Stomach (tissue), 9 donors: ENCODE measurements around the gene SWT1. TPM values are rescaled to one million over a fixed set of nuclear protein-coding genes. Genes with fewer than 3 reads are reported as not detected.

Source experiments
- DNase-seq, 2 donors: peaks; one replicate each; pipeline versions ENCODE4 v3.0.0 to v3.0.0-alpha.2; 2013 to 2019
- H3K27ac ChIP-seq, 5 donors: fragments of 200-600 bp in 4 of 5; sonication (generic) in 4 of 5; one replicate each; pipeline ENCODE4 v1.5.1; 2013 to 2019; ENCODE audit warnings: mild to moderate bottlenecking in 1 of 5, moderate library complexity in 1 of 5
- H3K27me3 ChIP-seq, 3 donors: fragments of 200-600 bp; sonication (generic); one replicate each; pipeline ENCODE4 v1.5.1; 2017 to 2019; ENCODE audit warnings: mixed run types in 1 of 3
- H3K36me3 ChIP-seq, 4 donors: fragments of 200-600 bp; sonication (generic); 1 replicate in 3 of 4; 2 replicates in 1 of 4; pipeline ENCODE4 v1.5.1; 2016 to 2019
- H3K4me1 ChIP-seq, 4 donors: fragments of 200-600 bp; sonication (generic); one replicate each; pipeline ENCODE4 v1.5.1; 2016 to 2019
- H3K4me3 ChIP-seq, 4 donors: fragments of 200-600 bp; sonication (generic) in 3 of 4; one replicate each; pipeline ENCODE4 v1.5.1; 2016 to 2019; ENCODE audit warnings: mild to moderate bottlenecking in 1 of 4
- H3K9me3 ChIP-seq, 4 donors: fragments of 200-600 bp; sonication (generic); one replicate each; pipeline ENCODE4 v1.5.1; 2016 to 2019
- EP300 ChIP-seq: sonication (generic); formaldehyde crosslinking; IDR thresholded peaks from one replicate; pipeline ENCODE4 v1.6.1; 2017; ENCODE audit warnings: antibody characterized with exemption
- POLR2A ChIP-seq, 4 donors: fragments of 450-650 bp; IDR thresholded peaks; one replicate each; pipeline ENCODE4 v1.6.1; 2016; ENCODE audit warnings: antibody characterized with exemption in 4 of 4, control low read depth in 2 of 4, mild to moderate bottlenecking in 1 of 4, moderate library complexity in 1 of 4
- POLR2AphosphoS5 ChIP-seq, 3 donors: sonication (generic); formaldehyde crosslinking; IDR thresholded peaks; one replicate each; pipeline ENCODE4 v1.6.1; 2016; ENCODE audit warnings: antibody characterized with exemption in 3 of 3
- WGBS, 5 donors: extraction: QIAGEN DNeasy Blood & Tissue Kit in 3 of 5; methylation state at CpG; one replicate each; pipeline versions ENCODE4 v1.1.5 to v1.1.7; 2013 to 2018; 5-methylcytosine and 5-hydroxymethylcytosine counted together
- intact Hi-C: fragments of 100-400 bp; cut with DNase I; formaldehyde crosslinking; loops from one replicate; pipeline ENCODE4 v1.15.1; 2023; ENCODE audit warnings: low total_unique reads
- polyA plus RNA-seq, 3 donors: library from polyadenylated mRNA; stranded (reverse); fragments of 200-250 nt; gene quantifications; one replicate each; pipeline ENCODE4 v1.2.3, GENCODE V29; 2013
- total RNA-seq, 5 donors: library from RNA; depleted of rRNA; stranded (reverse); fragments of >200 nt; gene quantifications; one replicate each; pipeline versions ENCODE4 v1.1.0 to v1.2.3, GENCODE V29; 2014 to 2016
- TF ChIP-seq, protein P1 (sequence below), 7 experiments: fragments of 450-650 bp in 4 of 7; fragments of 200-600 bp in 3 of 7; sonication (generic) in 3 of 7; IDR thresholded peaks; one replicate each; pipeline ENCODE4 v1.5.1; 2016 to 2019; ENCODE audit warnings: antibody characterized with exemption in 7 of 7, control low read depth in 2 of 7, mild to moderate bottlenecking in 1 of 7
- donor health status: healthy with polysubstance abuse.
- donor health status: Bipolar disorder and iron deficiency.
- donor health status: healthy.

The SWT1 gene
- total and polyA plus RNA-seq, 8 donors, result 2.4 to 35.6 (median 7.3) TPM

DNA sequence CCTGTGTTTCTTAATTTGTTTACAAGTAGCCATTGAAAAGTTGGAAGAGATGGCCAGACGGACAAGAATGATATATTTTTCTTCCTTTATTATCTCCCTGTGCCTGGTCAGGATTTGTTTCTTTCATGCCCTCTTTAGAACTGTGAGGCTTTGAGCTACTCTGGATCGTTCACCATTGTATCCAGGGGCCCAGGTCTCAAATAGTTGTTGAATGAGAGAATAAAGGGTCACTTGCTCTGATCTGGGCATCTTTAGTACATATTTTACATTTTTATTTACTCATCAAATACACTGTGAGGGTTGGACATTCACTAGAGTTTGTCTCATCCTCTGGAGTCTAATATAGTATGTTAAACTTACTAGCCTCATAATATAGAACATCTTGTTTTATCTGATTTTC lies 111.4 kb downstream of the SWT1 start:
- no peak for DNase-seq
- H3K9me3 ChIP-seq, result no peaks in the 10 kb centered on the region
- H3K27me3 ChIP-seq, result no peaks in the 10 kb centered on the region
- H3K36me3 ChIP-seq, result peaks cover 0 to 3% (median 0%) of the 10 kb centered on the region in 4 donors
- 62 to 77% (median 74%) methylated on average over 2 of the region's 2 CpGs for WGBS, 5 donors
- H3K27ac ChIP-seq, result no peak overlapping the region
- H3K4me1 ChIP-seq, result no peaks in the 10 kb centered on the region
- intact Hi-C loops, result no loop called here
- no peak for TF ChIP-seq POLR2AphosphoS5 (IDR thresholded peaks at IDR 0.05)
- TF ChIP-seq, protein P1, sequence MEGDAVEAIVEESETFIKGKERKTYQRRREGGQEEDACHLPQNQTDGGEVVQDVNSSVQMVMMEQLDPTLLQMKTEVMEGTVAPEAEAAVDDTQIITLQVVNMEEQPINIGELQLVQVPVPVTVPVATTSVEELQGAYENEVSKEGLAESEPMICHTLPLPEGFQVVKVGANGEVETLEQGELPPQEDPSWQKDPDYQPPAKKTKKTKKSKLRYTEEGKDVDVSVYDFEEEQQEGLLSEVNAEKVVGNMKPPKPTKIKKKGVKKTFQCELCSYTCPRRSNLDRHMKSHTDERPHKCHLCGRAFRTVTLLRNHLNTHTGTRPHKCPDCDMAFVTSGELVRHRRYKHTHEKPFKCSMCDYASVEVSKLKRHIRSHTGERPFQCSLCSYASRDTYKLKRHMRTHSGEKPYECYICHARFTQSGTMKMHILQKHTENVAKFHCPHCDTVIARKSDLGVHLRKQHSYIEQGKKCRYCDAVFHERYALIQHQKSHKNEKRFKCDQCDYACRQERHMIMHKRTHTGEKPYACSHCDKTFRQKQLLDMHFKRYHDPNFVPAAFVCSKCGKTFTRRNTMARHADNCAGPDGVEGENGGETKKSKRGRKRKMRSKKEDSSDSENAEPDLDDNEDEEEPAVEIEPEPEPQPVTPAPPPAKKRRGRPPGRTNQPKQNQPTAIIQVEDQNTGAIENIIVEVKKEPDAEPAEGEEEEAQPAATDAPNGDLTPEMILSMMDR (IDR thresholded peaks at IDR 0.05), result no peak
- no peak for TF ChIP-seq EP300
- TF ChIP-seq POLR2A (IDR thresholded peaks at IDR 0.05), result no peak
- H3K4me3 ChIP-seq, result no peak overlapping the region

DNA sequence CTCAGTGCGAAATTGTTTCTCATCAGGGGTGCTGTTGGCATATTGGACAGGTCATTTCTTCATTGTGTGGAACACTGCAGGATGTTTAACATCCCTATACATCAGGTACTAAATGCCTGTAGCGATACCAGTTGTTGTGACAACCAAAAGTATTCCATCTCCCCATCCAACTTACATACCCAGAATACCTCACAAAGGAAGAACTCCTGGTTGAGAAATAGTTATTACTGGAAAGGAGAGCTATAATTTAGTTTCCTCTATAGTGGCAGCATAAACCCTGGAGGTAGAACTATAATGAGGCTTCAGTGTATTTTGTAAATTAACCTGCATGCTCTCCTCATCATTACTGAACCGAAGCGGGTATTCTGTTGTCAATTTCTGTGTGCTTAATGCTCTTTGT lies 115.0 kb downstream of the SWT1 start:
- Histone ChIP-seq H3K4me3 (no peak overlapping the region), H3K4me1 (no peaks in the 10 kb centered on the region), H3K9me3 (no peaks in the 10 kb centered on the region), H3K36me3 (peaks cover 0 to 3% (median 0%) of the 10 kb centered on the region in 4 donors), H3K27ac (no peak overlapping the region), H3K27me3 (no peaks in the 10 kb centered on the region)
- TF ChIP-seq, protein P1 (IDR thresholded peaks at IDR 0.05), result no peak
- TF ChIP-seq POLR2A (IDR thresholded peaks at IDR 0.05), result no peak
- no peak for TF ChIP-seq EP300
- no peak for TF ChIP-seq POLR2AphosphoS5 (IDR thresholded peaks at IDR 0.05)
- 68 to 92% (median 90%) methylated on average over 4 of the region's 4 CpGs for WGBS, 5 donors
- intact Hi-C loops, result no loop called here
- DNase-seq, result no peak

DNA sequence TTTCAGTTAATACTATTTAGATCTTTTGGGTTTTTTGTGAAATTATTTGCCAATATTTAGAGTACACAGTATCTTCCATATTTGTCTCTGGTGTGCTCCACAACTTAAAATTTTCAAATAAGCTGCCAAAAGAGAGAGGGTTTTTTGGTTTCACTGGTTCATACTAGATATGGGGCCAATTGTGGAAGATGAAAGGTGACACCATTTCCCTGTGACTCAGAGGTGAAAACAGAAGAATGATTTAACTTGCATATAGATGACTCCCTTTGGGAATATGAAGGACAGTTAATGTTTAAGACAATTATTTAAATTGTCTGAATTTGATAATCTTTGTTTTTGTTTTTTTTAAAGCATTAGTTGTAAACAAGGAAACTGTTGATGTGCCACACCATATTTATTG lies 122.6 kb downstream of the SWT1 start:
- no peak for DNase-seq
- H3K4me3 ChIP-seq, result no peak overlapping the region
- no peaks in the 10 kb centered on the region for H3K27me3 ChIP-seq
- no peaks in the 10 kb centered on the region for H3K9me3 ChIP-seq
- H3K4me1 ChIP-seq, result no peaks in the 10 kb centered on the region
- H3K36me3 ChIP-seq, result peaks cover 0 to 30% (median 23%) of the 10 kb centered on the region in 4 donors
- TF ChIP-seq, protein P1 (IDR thresholded peaks at IDR 0.05), result no peak
- no peak for TF ChIP-seq EP300
- TF ChIP-seq POLR2A (IDR thresholded peaks at IDR 0.05), result no peak
- TF ChIP-seq POLR2AphosphoS5 (IDR thresholded peaks at IDR 0.05), result no peak
- intact Hi-C loops, result no loop called here
- no peak overlapping the region for H3K27ac ChIP-seq

DNA sequence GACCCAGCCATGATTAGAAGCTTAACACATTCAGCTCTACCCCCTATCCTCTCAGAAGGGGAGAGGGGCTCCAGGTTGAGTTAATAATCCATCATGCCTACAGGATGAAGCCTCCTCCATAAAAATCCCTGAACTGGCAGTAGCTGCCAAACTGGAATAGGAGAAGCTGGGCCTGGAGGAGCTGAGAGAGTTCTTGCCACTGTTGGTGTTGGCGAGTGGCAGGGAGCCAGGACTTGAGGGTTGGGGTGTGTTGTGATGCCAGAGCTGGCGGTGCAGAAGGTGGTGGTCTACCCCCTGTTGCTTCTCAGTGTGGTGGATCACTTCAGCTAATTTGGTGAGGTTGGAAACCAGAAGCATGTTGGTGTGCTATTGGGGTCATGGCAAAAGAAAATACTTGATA lies 123.6 kb downstream of the SWT1 start:
- H3K9me3 ChIP-seq, result no peaks in the 10 kb centered on the region
- H3K36me3 ChIP-seq, result peaks cover 0 to 30% (median 23%) of the 10 kb centered on the region in 4 donors
- TF ChIP-seq POLR2A (IDR thresholded peaks at IDR 0.05), result no peak
- no peak for TF ChIP-seq POLR2AphosphoS5 (IDR thresholded peaks at IDR 0.05)
- TF ChIP-seq EP300, result no peak
- TF ChIP-seq, protein P1 (IDR thresholded peaks at IDR 0.05), result no peak
- DNase-seq, result no peak
- no peaks in the 10 kb centered on the region for H3K4me1 ChIP-seq
- intact Hi-C loops, result no loop called here
- no peaks in the 10 kb centered on the region for H3K27me3 ChIP-seq
- no peak overlapping the region for H3K27ac ChIP-seq
- no peak overlapping the region for H3K4me3 ChIP-seq
- whole genome bisulfite sequencing, 5 donors, result 88 to 100% (median 99%) methylated on average over 2 of the region's 2 CpGs
